Esophagus squamous epithelium (tissue), 4 donors: ENCODE results near the gene ST3GAL4.

Experiments used
- CTCF ChIP-seq, 6 experiments: fragments of 450-650 bp in 4 of 6; fragments of 200-600 bp in 2 of 6; sonication (generic) in 2 of 6; IDR thresholded peaks; one replicate each; pipeline ENCODE4 v1.5.1; 2016 to 2019; ENCODE audit warnings: antibody characterized with exemption in 6 of 6, mild to moderate bottlenecking in 4 of 6, moderate library complexity in 4 of 6
- POLR2A ChIP-seq, 4 donors: fragments of 450-650 bp; IDR thresholded peaks; one replicate each; pipeline ENCODE4 v1.6.1; 2017; ENCODE audit warnings: antibody characterized with exemption in 4 of 4, mild to moderate bottlenecking in 4 of 4, moderate library complexity in 3 of 4

- TF ChIP-seq CTCF (IDR thresholded peaks at IDR 0.05) (no peak), POLR2A (IDR thresholded peaks at IDR 0.05) (no peak)
These were observed 48.2 kb downstream of the ST3GAL4 start for GRCh38 chr11:126403658-126404057.
